GM21529 (cell line): ENCODE data around the gene UNC93A.

ENCODE experiments used
- ATAC-seq: cut with Tn5 transposase; IDR thresholded peaks from one replicate; pipeline ENCODE4 v1.9.1; 2021; ENCODE audit not compliant: unreplicated experiment

UNC93A gene

GRCh38 chr6:167293088-167293589, 2.0 kb downstream of the UNC93A start:
- ATAC-seq = no peak

DNA sequence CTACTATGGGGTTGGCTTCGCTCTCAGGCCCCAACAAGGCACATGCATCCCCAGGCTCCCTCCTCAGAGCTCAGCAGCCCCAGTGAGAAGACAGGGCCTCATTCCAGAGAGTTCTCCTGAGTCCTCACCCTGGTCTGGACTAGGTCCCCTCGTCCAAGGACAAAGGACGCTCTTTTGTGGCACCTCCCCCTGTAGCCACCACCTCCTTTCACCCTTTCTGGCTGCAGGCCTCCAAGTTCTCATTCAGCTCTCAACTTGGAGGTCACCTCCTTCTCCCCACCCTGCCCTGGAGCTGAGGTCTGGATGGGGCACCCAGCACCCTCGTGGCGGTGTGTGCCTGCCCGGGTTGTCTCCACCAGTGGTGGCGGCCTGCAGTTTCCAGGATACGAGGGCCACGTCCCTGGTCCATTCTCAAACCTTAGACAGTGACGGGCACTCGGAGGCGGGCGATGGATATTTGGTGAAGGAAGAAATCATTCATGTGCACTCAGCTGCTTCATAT, 2.5 kb downstream of the UNC93A start:
- ATAC-seq = no peak

DNA sequence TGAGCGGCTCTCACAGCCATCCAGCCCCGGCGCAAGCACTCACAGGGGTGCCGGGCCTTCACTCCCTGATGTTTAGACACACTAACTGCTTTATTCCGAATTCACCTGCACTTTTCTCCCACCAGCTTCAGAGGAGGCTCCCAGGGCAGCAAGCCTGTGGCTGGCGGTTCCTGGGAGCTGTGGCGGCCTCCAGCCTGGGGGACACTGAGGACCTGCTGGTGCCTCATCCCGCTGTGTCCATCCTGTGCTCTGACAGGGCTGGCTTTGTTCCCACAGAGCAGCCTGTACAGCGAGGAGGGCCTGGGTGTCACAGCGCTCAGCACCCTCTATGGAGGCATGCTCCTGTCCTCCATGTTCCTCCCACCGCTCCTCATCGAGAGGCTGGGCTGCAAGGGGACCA, 3.1 kb downstream of the UNC93A start:
- ATAC-seq = no peak

DNA sequence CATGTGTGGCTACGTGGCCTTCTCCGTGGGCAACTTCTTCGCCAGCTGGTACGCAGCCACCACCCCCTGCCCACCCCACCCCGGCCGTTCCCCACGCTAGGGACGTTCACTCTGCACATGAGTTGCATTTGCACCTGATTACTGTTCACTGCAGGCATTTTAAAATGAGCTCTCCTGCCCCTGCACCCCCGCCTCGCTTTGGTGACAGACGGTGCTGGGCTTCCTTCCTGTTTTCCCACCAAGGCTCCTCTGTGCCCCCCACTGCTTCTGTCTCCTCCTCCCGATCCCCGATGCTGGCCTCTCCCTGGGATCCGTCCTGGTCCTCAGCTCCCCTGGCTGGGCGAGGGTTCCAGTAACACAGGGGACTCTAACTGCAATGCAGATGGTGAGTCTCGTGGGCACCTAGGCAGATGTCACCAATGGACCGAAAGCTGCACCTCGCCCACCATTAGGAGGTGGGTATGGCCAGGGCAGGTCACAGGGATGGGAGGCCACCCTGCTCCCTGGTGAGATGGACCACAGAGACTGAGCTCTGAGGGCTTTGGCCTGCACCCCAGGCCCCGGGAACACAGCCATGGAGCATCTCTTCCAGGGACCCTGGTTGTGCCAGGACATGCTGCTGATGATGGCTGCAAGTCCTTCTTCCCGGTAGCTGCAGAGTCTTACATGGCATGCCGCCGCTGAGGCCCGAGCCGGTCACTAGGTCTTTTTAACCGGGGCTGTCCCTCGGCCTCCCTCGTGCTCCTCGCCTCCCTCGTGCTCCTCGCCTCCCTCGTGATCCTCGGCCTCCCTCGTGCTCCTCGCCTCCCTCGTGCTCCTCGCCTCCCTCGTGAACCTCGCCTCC, 3.8 kb downstream of the UNC93A start:
- no peak for ATAC-seq

GRCh38 chr6:167295495-167296292, 4.6 kb downstream of the UNC93A start:
- no peak for ATAC-seq

DNA sequence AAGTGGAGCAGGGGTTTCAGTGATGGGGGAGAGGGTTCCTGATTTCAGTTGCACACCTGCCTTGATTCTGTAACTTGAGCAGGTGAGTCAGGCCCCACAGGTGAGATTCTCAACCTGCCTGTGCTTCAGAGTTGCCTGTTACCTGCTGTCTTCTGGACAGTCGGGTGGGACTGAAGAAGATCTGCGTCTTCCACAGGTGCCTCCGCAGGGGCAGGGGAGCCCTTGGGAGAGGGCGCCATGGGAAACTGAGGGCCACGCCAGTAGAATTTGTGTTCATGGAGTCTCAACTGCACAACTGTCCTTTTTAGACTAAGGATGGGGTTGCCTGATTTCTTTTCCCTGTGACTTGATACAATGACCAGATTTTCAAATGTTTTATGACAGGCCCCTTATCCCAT, 5.2 kb downstream of the UNC93A start:
- no peak for ATAC-seq

DNA sequence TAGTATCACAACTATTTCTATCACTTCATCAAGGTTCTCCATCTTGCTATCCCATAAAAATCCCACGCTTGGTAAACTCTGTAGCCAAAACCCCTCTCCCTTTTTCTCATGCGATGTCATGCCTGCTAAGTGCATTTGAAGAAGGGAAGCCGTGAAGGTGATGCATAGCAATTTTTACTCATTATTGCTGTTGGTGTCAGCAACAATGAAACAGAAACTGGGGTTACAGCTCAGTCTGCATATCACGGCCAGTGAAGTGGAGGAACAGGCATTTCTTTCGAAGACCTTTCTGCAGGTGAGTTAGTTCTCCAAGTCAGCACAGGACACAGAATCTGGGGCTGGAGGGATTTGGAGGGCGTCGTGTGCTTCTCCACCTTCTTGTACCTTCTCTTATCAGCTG, 5.8 kb downstream of the UNC93A start:
- ATAC-seq = no peak

DNA sequence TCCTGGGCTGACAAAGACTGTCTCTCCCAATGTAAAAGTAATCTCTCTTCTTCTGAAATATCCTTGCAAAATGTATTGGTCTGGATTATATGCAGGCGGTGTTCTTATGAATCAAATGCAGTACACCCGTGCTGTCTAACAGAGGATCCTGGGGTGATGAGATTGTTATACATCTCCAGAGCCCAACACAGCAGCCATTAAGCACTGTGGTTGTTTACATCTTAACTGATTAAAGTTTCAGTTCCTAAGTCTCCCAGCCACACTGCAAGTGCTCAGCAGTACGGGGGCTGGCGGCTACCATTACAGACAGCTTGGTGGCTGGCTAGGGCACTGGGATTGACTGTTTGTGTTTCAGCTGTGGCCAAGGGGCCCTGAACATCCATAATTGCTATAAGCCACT, 7.0 kb downstream of the UNC93A start:
- ATAC-seq = no peak

DNA sequence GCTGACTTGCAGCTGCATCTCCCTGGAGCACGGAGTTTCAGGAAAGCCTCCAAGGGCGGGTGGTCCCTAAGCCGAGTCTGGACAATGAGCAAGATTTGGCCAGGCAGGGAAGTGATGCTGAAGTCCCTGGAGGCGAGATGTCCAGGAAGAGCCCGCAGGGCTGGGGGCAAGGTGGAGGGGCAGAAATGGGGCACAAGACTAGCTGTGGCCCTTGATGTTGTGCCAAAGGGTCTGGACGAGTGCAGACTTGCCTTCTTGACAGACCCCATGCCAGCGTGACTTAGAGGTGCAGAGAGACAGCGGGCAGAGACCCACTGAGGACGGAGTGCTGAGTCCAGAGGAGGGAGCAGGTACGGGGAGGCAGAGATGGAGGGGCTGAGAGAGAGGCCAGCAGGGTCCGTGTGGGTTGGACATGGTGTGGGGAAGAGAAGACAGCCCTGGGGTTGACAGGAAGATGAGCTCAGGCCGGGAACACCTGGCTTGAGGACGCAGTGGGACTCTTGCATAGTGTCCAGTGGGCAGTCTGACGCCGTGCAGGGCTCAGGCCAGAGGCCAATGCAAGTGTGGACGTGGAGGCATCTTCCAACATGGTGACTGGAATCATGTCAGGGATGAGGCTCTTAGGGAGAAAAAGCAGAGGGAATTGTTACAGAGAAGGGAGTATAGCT, 8.7 kb downstream of the UNC93A start:
- no peak for ATAC-seq

DNA sequence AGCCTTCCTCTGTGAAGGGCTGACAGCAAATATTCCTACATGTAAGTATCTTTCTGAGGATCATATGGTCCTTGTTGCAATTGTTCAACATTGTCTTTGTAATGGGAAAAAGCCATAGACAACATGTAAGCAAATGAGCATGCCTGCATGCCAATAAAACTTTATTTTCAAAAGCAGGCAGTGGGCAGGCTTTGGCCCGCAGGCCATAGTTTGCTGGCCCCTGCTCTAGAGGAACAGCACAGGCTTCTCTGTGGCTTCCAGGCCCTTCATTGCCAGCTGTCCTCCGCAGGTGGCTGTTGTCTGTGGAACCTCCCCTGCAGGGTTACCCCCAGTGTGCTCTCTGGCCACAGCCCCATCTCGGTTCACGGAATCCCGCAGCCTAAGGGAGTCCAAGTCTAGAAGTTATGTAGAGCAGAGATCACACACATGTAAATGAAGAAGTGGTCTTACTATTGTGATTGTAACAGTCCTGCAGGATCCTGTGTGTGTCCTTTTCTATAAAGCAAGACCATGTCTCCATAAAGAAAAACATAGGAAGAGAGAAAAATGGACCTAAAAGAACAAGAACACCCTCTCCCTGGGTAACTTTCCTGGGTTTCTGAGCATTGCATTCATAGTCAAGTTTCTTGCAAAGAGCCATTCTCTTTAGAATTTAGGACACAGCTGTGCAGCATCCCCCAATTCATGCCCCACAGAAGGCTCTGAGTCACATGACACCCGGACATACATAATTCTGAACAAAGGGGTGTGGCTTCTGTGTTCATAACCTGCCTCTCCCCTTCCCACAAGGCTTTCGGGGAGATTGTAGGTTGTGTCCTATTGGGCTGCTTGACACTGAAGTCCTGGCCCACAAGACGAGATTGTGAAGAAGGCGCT, 10.0 kb downstream of the UNC93A start:
- no peak for ATAC-seq

- no peak for ATAC-seq
These were observed 11.0 kb downstream of the UNC93A start for GRCh38 chr6:167302074-167302473.

- ATAC-seq = no peak
These were observed 11.7 kb downstream of the UNC93A start for GRCh38 chr6:167302796-167303195.

DNA sequence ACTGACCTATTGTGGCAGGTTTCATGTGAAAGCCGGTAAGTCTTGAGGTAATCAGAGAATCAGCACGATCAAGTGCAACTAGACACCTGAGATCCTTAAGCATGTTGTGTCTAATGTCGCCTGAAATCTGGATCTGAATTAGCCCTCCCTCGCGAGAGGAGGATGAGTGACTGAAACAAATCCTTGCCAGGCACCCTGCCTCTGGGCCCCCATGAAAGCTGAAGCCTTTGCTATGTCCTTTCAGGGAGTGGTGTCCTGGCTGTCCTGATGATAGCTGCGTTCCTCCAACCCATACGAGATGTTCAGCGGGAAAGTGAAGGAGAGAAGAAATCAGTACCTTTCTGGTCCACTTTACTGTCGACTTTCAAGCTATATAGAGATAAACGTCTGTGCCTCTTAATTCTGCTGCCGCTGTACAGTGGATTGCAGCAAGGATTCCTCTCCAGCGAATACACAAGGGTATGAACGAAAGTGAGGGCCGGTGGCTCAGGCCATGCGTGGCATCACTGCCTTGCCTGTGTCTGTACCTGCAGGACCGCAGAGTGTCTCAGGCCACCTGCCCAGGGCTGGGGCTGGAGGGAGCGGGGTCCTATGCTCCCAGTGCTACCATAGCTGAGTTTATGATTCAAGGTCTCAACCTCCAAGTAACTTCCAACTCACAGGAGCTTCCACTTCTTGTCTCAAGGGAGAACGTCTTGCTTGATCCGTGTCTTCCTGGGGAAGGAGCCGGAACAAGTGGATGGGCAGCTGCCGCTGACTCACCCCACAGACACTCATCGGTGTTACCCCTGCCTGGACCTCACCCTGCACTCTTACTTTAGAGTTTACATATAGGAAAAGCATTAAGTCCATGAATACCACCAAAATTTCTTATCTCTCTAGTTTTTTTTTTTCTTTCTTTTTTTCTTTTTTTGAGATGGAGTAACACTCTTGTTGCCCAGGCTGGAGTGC, 12.8 kb downstream of the UNC93A start:
- no peak for ATAC-seq

DNA sequence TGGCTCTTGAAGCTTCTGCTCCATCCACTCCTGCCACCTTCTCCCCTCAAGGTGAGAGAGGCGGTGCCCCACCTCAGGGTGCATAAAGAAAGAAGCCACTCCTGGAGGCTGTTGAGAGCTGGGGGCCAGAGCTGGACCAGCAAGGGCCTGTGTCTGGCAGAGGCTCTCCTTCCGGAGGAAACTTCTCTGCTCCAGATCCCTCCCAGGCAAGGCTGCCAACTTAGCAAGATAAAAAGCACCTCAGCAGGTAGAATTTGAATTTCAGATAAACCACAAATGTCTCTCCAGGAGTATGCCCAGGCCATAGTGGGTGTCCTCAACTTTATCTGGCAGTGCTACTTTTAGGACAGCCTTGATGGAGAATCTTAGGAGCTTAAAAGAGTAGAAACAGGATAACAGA, 13.8 kb downstream of the UNC93A start:
- no peak for ATAC-seq

- no peak for ATAC-seq
These were observed 14.7 kb downstream of the UNC93A start for GRCh38 chr6:167305796-167306195.

- ATAC-seq = no peak
These were observed 15.4 kb downstream of the UNC93A start for GRCh38 chr6:167306401-167306998.

- ATAC-seq = no peak
These were observed 16.3 kb downstream of the UNC93A start for GRCh38 chr6:167307342-167307955.

DNA sequence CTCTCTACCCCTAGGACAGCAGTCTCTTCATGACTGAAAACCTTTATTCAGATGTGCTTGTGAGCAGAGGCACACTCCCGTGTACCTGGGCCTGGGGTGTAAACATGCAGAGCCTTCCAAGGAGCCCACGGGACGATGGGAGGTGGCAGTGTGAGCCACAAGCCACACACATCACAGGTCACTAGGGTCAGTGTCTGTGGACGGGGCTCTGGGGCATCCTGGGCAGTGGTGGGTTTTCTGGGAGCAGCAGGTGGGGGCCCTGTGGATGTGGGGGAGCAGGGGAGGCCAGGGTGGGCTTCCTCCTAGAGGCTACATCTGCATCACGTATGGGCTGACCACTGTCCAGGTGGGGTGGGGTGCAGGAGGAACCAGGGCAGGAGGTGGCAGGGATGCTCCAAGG, 17.1 kb downstream of the UNC93A start:
- ATAC-seq = no peak
